SK-N-MC (cell line): ENCODE measurements around the gene GPR176.

Source experiments
- EZH2 ChIP-seq: fragments of 200-600 bp; sonication (generic); IDR thresholded peaks from one replicate; pipeline ENCODE4 v1.6.1; 2017; ENCODE audit warnings: antibody characterized with exemption
- FOXP2 ChIP-seq: optimal IDR thresholded peaks from 2 replicates; pipeline ENCODE3; 2011; ENCODE audit warnings: mild to moderate bottlenecking, moderate library complexity; ENCODE audit not compliant: insufficient read depth; ENCODE audit errors: extremely low read length, control extremely low read depth
- POLR2AphosphoS5 ChIP-seq: IDR thresholded peaks from 2 replicates; pipeline ENCODE4 v1.6.1; 2012; ENCODE audit warnings: mild to moderate bottlenecking, low read depth, low read length, borderline replicate concordance

GRCh38 chr15:39934397-39935071 is 14.5 kb upstream of the GPR176 start:
- TF ChIP-seq POLR2AphosphoS5 (no peak), EZH2 (no peak), FOXP2 (no peak)
